Measurements from ENCODE around the gene KLHDC8A.

DNA sequence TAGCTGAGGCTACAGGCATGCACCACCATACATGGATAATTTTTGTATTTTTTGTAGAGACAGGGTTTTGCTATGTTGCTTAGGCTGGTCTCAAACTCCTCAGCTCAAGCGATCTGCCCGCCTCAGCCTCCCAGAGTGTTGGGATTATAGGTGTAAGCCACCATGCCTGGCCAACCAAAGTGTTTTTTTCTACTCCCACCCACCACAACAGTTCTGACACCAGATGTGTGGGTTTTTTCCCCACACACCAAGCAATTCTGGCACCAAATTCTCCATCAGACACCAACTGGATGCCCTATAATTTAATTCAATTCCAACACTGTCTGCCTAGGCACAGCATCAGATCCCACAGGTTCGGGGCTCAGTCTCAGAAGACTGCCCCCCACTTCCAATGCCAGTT lies 20.6 kb upstream of the KLHDC8A start:
- TF ChIP-seq POLR2A (IDR thresholded peaks at IDR 0.05; ENCODE audit: low read depth) (no peak), CTCF (IDR thresholded peaks at IDR 0.05) (no peak), POLR2AphosphoS5 (IDR thresholded peaks at IDR 0.05) (no peak), EP300 (IDR thresholded peaks at IDR 0.05) (no peak)
